Effector memory CD8-positive, alpha-beta T cell (primary cell): ENCODE data around the gene OR8D1.

Experiments
- ATAC-seq: fragments of 150-1000 bp; cut with Tn5 transposase; replicated peaks from 2 replicates; pipeline ENCODE4 v1.10.0; 2021; ENCODE audit warnings: mild to moderate bottlenecking, moderate library complexity
- DNase-seq, 3 experiments: peaks; one replicate each; pipeline ENCODE4 v3.0.0; 2021
- H3K27ac Mint-ChIP-seq, 2 donors: one replicate each; pipeline ENCODE4 v1.8.0; 2022; ENCODE audit warnings: mild to moderate bottlenecking in 2 of 2, mixed read lengths in 2 of 2, moderate library complexity in 2 of 2
- H3K27me3 Mint-ChIP-seq, 2 donors: one replicate each; pipeline ENCODE4 v1.8.0; 2022; ENCODE audit warnings: mixed read lengths in 2 of 2
- H3K36me3 Mint-ChIP-seq: one replicate; pipeline ENCODE4 v1.8.0; 2022; ENCODE audit warnings: mild to moderate bottlenecking, moderate library complexity, mixed read lengths; ENCODE audit not compliant: insufficient read depth
- H3K4me1 Mint-ChIP-seq, 2 donors: one replicate each; pipeline ENCODE4 v1.8.0; 2022; ENCODE audit warnings: low read depth in 2 of 2, mixed read lengths in 2 of 2
- H3K4me3 Mint-ChIP-seq, 2 donors: one replicate each; pipeline ENCODE4 v1.8.0; 2022; ENCODE audit warnings: mild to moderate bottlenecking in 2 of 2, mixed read lengths in 2 of 2, moderate library complexity in 2 of 2
- H3K9me3 Mint-ChIP-seq, 2 donors: one replicate each; pipeline ENCODE4 v1.8.0; 2022; ENCODE audit warnings: mixed read lengths in 2 of 2

Gene OR8D1

GRCh38 chr11:124311269-124311668 is 2.5 kb downstream of the OR8D1 start:
- H3K27me3 Mint-ChIP-seq: no peaks in the 10 kb centered on the region
- no peaks in the 10 kb centered on the region for H3K36me3 Mint-ChIP-seq

GRCh38 chr11:124310721-124311120 is 3.0 kb downstream of the OR8D1 start:
- H3K27me3 Mint-ChIP-seq: no peaks in the 10 kb centered on the region
- ATAC-seq: no peak
- no peak for DNase-seq
- no peak overlapping the region for H3K4me3 Mint-ChIP-seq
- H3K4me1 Mint-ChIP-seq: no peaks in the 10 kb centered on the region
- no peaks in the 10 kb centered on the region for H3K9me3 Mint-ChIP-seq
- H3K27ac Mint-ChIP-seq: no peak overlapping the region
- H3K36me3 Mint-ChIP-seq: no peaks in the 10 kb centered on the region

More at GRCh38 chr11:124311269-124311668, 2.5 kb downstream of the OR8D1 start:
- no peak overlapping the region for H3K4me3 Mint-ChIP-seq
- no peak overlapping the region for H3K27ac Mint-ChIP-seq
- ATAC-seq (no peak), DNase-seq (no peak)
- H3K4me1 Mint-ChIP-seq: no peaks in the 10 kb centered on the region
- no peaks in the 10 kb centered on the region for H3K9me3 Mint-ChIP-seq

- Mint-ChIP-seq H3K36me3 (no peaks in the 10 kb centered on the region), H3K9me3 (no peaks in the 10 kb centered on the region), H3K4me1 (no peaks in the 10 kb centered on the region), H3K4me3 (no peak overlapping the region), H3K27me3 (no peaks in the 10 kb centered on the region), H3K27ac (no peak overlapping the region)
- ATAC-seq (no peak), DNase-seq (no peak)
These were observed 6.7 kb downstream of the OR8D1 start for GRCh38 chr11:124307093-124307492.

- H3K9me3 Mint-ChIP-seq: peaks cover 2 to 11% of the 10 kb centered on the region in 2 donors
- H3K4me3 Mint-ChIP-seq: no peak overlapping the region
- no peaks in the 10 kb centered on the region for H3K27me3 Mint-ChIP-seq
- no peak for DNase-seq
- no peak for ATAC-seq
- no peaks in the 10 kb centered on the region for H3K36me3 Mint-ChIP-seq
- H3K4me1 Mint-ChIP-seq: no peaks in the 10 kb centered on the region
- no peak overlapping the region for H3K27ac Mint-ChIP-seq
These were observed 11.2 kb downstream of the OR8D1 start for GRCh38 chr11:124302347-124303125.

GRCh38 chr11:124301548-124301947 is 12.2 kb downstream of the OR8D1 start:
- Mint-ChIP-seq H3K36me3 (no peaks in the 10 kb centered on the region), H3K27ac (no peak overlapping the region), H3K4me1 (no peaks in the 10 kb centered on the region), H3K9me3 (peaks cover 2 to 11% of the 10 kb centered on the region in 2 donors), H3K4me3 (no peak overlapping the region), H3K27me3 (no peaks in the 10 kb centered on the region)
- no peak for DNase-seq
- ATAC-seq: no peak

- no peak for ATAC-seq
- no peaks in the 10 kb centered on the region for H3K4me1 Mint-ChIP-seq
- no peak overlapping the region for H3K4me3 Mint-ChIP-seq
- H3K36me3 Mint-ChIP-seq: no peaks in the 10 kb centered on the region
- no peak overlapping the region for H3K27ac Mint-ChIP-seq
- H3K27me3 Mint-ChIP-seq: no peaks in the 10 kb centered on the region
- DNase-seq: no peak
- H3K9me3 Mint-ChIP-seq: peaks cover 4 to 11% of the 10 kb centered on the region in 2 donors
These were observed 15.8 kb downstream of the OR8D1 start for GRCh38 chr11:124297921-124298320.

GRCh38 chr11:124296016-124296415 is 17.7 kb downstream of the OR8D1 start:
- Mint-ChIP-seq H3K27ac (no peak overlapping the region), H3K4me1 (no peaks in the 10 kb centered on the region), H3K9me3 (peaks cover 7 to 19% of the 10 kb centered on the region in 2 donors), H3K4me3 (no peak overlapping the region), H3K27me3 (no peaks in the 10 kb centered on the region), H3K36me3 (no peaks in the 10 kb centered on the region)
- DNase-seq (no peak), ATAC-seq (no peak)

GRCh38 chr11:124294687-124295086 is 19.1 kb downstream of the OR8D1 start:
- Mint-ChIP-seq H3K4me3 (no peak overlapping the region), H3K9me3 (peaks cover 7 to 25% of the 10 kb centered on the region in 2 donors), H3K27ac (no peak overlapping the region), H3K36me3 (no peaks in the 10 kb centered on the region), H3K4me1 (no peaks in the 10 kb centered on the region), H3K27me3 (no peaks in the 10 kb centered on the region)
- DNase-seq (no peak), ATAC-seq (no peak)

GRCh38 chr11:124285610-124286344 is 28.0 kb downstream of the OR8D1 start:
- DNase-seq (no peak), ATAC-seq (no peak)
- Mint-ChIP-seq H3K9me3 (peaks cover 6 to 40% of the 10 kb centered on the region in 2 donors), H3K4me3 (no peak overlapping the region), H3K36me3 (no peaks in the 10 kb centered on the region), H3K27ac (no peak overlapping the region), H3K4me1 (no peaks in the 10 kb centered on the region), H3K27me3 (no peaks in the 10 kb centered on the region)

- no peak for DNase-seq
- H3K27me3 Mint-ChIP-seq: no peaks in the 10 kb centered on the region
- H3K27ac Mint-ChIP-seq: no peak overlapping the region
- ATAC-seq: no peak
- H3K4me1 Mint-ChIP-seq: no peaks in the 10 kb centered on the region
- H3K9me3 Mint-ChIP-seq: peaks cover 4 to 11% of the 10 kb centered on the region in 2 donors
- no peak overlapping the region for H3K4me3 Mint-ChIP-seq
- no peaks in the 10 kb centered on the region for H3K36me3 Mint-ChIP-seq
These were observed 35.5 kb downstream of the OR8D1 start for GRCh38 chr11:124278261-124278660.

- Mint-ChIP-seq H3K4me3 (no peak overlapping the region), H3K27ac (no peak overlapping the region), H3K4me1 (no peaks in the 10 kb centered on the region), H3K36me3 (no peaks in the 10 kb centered on the region), H3K9me3 (peaks cover 4 to 9% of the 10 kb centered on the region in 2 donors), H3K27me3 (no peaks in the 10 kb centered on the region)
- DNase-seq (no peak), ATAC-seq (no peak)
These were observed 35.9 kb downstream of the OR8D1 start for GRCh38 chr11:124277804-124278203.

GRCh38 chr11:124277207-124277606 is 36.5 kb downstream of the OR8D1 start:
- Mint-ChIP-seq H3K27ac (no peak overlapping the region), H3K9me3 (peaks cover 4 to 9% of the 10 kb centered on the region in 2 donors), H3K27me3 (no peaks in the 10 kb centered on the region), H3K4me1 (no peaks in the 10 kb centered on the region), H3K36me3 (no peaks in the 10 kb centered on the region), H3K4me3 (no peak overlapping the region)
- no peak for ATAC-seq
- DNase-seq: no peak

GRCh38 chr11:124276081-124276480 is 37.7 kb downstream of the OR8D1 start:
- H3K9me3 Mint-ChIP-seq: peaks cover 0 to 4% of the 10 kb centered on the region in 2 donors
- H3K27ac Mint-ChIP-seq: no peak overlapping the region
- DNase-seq: no peak
- no peaks in the 10 kb centered on the region for H3K4me1 Mint-ChIP-seq
- ATAC-seq: no peak
- no peaks in the 10 kb centered on the region for H3K27me3 Mint-ChIP-seq
- H3K36me3 Mint-ChIP-seq: no peaks in the 10 kb centered on the region
- no peak overlapping the region for H3K4me3 Mint-ChIP-seq

GRCh38 chr11:124274000-124274399 is 39.7 kb downstream of the OR8D1 start:
- no peak for ATAC-seq
- no peaks in the 10 kb centered on the region for H3K4me1 Mint-ChIP-seq
- H3K27me3 Mint-ChIP-seq: no peaks in the 10 kb centered on the region
- H3K4me3 Mint-ChIP-seq: no peak overlapping the region
- peaks cover 0 to 3% of the 10 kb centered on the region in 2 donors for H3K9me3 Mint-ChIP-seq
- H3K27ac Mint-ChIP-seq: no peak overlapping the region
- no peaks in the 10 kb centered on the region for H3K36me3 Mint-ChIP-seq
- DNase-seq: no peak
